GM20431 (cell line): ENCODE measurements around the gene COL25A1.
"Not testable (repeated sequence)": the region's sequence is repeated elsewhere in the genome, so short reads cannot be mapped to it uniquely, and the experiment has no call there.

Experiments used
- in situ Hi-C: fragments of 300-500 bp; cut with MseI, MboI; formaldehyde crosslinking; loops from one replicate; pipeline ENCODE4 v1.15.0; 2020; ENCODE audit warnings: low sequenced_read_pairs; ENCODE audit not compliant: unreplicated experiment

COL25A1 gene

DNA sequence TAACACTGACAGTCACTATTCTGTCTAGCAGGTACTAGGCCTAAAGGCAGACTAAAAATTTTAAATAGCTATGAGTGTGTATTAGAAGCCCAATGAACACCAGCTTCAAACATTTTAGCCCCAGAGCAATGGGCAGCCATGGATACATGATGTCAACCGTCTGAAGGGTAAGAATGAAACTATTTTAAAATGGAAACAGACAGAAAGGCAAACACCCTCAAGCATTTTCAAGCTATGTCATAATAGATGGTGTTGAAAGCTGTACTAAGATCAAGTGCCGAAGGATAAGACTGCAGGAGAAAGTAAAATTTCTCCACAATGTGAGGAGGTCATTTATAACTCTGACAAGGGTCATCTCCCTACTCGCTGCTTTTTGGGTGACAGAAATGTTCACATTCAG lies 225.0 kb downstream of the COL25A1 start:
- in situ Hi-C loops: no loop called here

DNA sequence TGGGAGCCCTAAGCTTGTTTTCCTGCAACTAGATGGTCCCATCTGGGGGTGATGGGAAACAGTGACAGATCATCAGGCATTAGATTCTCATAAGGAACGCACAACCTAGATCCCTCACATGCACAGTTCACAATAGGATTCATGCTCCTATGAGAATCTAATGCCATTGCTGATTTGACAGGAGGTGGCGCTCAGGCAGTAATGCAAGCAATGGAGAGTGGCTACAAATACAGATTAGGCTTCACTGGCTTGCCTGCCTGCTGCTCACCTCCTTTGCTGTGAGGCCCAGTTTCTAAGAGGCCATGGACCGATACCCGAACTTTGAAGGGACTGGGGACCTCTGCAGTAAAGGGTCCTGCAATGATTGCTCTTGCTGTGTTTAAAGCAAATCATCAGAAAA lies 225.7 kb downstream of the COL25A1 start:
- in situ Hi-C loops: not testable (repeated sequence)

DNA sequence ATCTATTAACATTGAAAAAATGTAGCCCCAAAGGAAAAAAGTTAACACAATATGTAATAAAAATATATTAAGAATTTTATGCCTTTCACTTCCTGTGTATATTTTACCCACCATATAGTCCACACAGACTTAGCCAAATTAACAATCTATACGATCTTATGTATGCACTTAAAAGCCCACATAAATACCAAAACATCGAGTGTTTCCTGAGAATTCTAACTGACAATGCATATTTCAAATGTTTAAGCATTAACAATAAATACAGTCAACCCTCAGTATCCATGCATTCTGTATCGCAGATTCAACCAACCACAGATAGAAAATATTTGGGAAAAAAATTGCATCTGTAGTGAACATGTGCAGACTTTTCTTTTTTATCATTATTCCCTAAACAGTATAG lies 226.8 kb downstream of the COL25A1 start:
- in situ Hi-C loops: no loop called here

DNA sequence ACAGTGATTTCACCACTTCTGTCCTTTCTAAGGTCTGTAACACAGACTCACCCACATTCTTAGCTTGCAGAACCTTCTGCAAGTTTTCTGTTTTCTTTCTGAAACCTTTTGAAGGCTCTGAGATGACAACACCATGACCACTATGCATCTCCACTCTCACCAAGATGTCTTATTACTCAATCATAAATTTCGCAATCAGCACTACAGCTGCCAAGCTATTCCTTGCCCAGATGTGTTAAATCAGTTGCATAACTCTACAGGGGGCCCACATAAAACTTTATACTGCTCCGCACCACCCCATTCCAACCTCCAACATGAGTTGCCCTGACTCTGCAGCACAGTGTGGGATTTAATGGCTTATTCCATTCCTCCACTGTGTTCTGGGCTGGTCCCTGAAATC lies 229.9 kb downstream of the COL25A1 start:
- in situ Hi-C loops: no loop called here

DNA sequence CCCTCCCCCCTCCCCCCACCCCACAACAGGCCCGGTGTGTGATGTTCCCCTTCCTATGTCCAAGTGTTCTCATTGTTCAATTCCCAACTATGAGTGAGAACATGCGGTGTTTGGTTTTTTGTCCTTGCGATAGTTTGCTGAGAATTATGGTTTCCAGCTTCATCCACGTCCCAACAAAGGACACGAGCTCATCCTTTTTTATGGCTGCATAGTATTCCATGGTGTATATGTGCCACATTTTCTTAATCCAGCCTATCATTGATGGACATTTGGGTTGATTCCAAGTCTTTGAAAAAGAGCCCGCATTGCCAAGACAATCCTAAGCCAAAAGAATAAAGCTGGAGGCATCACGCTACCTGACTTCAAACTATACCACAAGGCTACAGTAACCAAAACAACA lies 231.8 kb downstream of the COL25A1 start:
- in situ Hi-C loops: not testable (repeated sequence)

DNA sequence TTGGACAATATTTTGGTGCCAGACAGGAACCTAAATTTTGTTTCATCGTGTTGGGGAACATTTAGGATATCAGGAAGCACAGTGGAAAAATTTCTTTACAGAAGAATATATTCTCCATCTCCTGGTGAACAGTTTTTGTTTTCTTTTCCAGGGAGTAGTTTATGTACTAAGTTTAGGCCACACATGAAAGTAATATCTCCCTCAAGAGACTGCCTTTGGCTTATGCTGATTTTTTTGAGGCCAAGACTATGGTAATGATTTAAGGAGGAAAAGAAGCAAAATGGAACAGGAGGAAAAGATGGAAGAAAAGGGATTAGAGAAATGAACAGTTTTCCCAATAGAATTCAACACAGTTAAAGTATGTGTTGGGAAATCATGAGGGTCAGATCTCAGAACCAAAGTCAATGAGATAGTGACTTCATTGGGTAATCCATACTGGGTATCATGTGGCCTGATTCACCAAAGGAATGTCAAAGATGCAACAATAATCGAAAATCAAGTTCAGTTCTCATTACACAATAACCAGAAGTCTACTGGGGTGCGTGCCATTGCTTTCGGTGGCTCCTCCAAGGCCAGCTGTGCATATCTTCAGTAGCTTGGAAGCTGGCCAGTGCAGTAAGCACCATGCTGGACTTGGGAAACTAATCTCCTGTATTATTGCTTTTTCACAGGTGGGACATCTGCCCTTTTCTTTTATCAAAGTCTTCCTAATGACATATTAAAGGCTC lies 234.8 kb downstream of the COL25A1 start:
- in situ Hi-C loops: no loop called here

DNA sequence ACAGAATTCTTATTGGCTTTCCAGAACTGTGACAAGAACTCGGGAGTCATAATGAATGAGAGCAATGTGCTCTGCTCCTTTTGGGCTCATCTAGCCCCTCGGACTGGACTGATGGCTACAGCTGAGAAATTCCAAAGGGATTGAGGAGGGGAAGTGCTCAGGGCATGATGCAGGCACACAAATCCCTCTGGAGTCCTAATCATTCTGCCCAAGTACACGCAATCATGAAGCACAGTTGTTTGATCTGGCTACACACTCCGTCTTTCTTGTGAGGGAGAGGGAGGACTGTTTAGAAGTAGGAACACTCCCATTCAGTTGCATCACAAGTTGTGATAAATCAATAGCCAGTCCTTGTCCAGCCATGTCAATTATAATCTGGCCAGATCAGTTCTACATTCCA lies 237.5 kb downstream of the COL25A1 start:
- in situ Hi-C loops: no loop called here

DNA sequence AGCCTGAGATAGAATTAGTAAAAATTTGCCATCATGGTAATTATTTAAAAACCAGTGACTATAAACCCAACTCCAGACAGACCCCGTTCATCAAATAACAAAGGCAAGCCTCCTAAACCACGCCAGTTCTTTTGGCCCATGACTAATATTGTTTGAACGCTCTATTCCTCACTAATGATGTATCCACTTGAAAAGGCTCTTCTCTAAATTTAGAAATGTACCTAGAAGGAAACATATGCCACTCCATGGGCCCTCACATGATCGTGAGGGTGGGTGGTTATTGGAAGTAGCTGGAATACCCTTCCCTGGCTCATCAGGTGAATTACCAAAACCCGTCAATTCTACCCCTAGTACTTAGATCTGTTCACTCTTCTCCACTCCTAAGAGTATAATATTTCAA lies 249.2 kb downstream of the COL25A1 start:
- in situ Hi-C loops: no loop called here

DNA sequence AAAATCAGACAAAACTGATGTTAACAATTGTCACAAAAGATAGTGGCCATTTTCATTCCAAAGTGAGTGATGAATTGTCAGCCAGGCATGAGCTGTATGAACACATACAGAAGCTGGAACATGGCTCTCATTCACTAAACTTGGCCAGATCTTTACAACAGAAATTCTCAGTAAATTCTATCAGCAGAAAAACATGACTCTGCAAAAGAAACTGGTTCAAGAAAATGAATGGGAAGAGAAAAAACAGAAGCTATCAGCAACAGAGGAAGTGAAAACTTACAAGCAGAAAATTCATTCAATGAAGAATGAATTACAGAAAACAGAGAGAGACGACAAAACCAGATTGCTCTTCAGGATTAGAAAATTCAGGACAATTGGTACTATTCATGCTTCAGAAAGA lies 249.6 kb downstream of the COL25A1 start:
- in situ Hi-C loops: no loop called here

DNA sequence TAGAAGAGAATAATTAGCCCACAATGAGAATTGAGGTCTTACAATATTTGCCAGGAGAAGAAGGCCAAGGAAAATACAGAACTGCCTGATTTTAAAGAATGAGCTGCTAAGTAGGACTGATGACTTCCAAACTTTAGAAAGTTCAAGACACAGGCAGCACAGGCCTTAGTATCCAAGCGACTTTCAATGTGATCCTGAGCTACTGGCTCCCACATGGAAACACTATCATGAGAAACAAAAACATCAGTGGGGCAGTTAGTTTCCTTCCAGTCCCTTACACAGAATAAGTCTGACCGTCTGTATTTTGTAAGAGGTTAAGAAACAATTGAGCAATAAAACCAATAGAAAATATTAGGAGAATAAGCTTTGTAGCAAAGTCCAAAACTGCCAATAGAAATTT lies 251.4 kb downstream of the COL25A1 start:
- in situ Hi-C loops: no loop called here

DNA sequence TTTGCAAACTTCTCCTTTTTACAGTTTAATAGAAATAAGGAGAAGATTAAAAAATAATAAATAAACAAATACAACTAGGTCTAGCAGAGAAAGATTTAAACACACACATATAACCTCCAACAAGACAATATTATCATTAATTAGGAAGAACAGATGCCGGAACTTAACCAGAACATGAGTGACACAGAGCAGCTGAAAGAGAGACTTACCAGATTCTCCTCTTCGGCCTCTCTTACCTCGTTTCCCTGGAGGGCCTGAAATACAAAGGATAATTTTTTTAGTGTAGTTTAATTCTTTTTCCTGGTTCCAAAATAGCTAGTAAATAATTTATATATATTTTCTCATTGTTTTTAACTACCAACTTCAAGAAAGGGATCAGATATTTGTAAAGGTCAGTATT lies 252.5 kb downstream of the COL25A1 start:
- in situ Hi-C loops: no loop called here

DNA sequence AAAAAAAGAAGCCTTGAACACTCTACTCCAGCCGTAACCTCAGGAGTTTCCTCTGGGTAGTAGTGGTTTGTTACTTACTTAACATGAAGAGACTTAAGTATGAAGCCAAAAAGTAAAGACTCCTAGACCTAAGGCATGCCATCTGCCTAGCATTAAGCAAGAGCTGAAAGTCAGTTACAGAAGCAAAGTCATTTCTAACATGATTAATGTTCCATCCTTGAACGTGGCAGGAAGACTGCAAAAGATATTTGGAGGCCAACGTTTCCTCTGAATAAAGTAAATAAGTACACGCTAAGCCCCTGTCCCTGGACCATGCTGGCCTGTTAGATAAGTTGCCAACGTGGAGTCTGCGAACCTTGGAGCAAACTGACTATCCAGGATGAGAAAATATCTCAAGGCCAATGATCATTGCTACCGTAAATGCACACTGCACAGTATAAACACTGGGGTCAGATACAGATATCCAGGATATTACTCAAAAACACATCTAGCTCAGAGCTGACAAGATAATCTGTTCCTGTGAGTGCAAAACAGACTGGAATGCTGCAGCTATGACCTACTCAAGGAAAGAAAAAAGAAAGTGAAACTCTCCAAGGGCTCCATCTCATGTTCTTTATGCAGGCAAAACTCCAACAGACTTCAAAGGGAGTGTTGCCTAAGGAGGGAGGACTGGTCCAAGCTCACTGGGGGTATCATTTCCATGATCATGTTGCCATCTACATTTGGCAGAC lies 255.8 kb downstream of the COL25A1 start:
- in situ Hi-C loops: no loop called here

DNA sequence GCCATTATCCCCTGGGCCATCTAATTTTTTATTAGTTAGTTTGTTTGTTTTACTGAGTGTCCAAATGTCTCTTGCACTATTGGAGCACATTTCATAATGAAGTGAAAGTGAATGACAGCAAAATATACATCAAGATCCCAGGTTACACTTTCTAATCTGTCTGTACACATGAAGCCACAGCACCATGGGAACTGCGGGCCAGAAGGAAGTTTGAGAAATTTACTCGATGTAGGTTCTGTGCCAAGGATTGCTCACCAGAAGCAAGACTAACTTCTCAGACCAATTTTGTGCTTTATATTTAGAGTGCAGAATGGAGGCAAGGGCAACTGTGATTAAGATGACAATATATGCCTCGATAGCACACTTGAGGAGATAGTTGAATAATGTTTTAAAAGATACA lies 258.0 kb downstream of the COL25A1 start:
- in situ Hi-C loops: no loop called here

DNA sequence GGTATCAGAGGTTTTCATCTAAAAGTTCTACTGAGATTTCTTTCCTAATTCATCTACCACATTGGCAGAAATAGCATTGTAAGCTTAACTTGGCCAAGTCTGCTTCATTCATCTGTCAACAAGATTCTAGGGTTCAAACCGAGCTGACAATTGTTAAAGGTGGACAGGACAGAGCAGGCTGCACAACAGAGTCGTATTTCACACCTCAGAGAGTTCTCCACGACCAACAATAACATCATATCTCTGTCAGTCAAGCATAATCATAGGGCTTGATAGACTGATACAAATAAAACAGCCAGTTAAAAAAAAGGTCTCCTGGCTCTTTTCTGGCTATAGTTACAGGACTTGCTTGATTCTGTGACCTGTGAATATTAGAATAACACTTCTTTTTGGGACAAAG lies 259.2 kb downstream of the COL25A1 start:
- in situ Hi-C loops: no loop called here

DNA sequence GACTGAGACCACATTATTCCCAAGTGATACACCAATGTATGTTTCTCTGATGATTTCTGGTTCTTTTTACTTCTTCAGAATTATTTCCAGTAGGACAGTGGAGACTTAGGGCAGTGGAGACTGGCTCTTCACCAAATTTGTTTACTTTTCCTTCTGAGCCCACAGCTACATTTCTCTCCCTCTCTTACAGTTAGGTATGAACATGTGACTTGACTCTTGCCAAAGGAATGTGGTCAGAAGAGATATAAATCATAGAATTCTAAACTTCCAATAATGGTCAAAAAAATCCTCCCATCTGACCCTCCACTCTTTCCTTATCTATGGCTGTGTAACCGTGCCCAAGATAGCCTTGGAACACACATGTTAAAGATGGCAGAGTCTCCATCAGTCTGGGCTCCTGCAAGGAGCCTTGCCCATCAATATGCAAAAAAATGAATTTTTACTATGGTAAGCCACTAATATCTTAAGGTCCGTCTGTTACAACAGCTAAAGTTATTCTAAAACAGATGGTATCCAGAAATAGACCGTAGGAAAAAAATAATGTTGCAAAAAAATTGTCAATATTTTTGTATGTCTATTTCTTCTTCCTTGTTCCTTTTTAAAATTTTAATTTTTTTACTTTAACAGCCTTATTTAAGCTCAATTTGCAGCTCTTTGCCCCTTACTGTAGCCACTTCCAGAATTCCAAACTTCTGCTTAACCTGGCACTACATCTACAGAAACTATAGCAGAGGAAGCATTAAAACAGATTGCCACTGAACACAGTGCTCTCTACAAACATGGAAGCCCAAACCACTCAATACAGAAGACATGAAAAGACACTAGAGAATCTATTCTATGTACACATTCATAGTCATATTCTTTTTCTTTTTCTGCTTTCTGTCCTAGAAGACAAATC lies 260.7 kb downstream of the COL25A1 start:
- in situ Hi-C loops: no loop called here

DNA sequence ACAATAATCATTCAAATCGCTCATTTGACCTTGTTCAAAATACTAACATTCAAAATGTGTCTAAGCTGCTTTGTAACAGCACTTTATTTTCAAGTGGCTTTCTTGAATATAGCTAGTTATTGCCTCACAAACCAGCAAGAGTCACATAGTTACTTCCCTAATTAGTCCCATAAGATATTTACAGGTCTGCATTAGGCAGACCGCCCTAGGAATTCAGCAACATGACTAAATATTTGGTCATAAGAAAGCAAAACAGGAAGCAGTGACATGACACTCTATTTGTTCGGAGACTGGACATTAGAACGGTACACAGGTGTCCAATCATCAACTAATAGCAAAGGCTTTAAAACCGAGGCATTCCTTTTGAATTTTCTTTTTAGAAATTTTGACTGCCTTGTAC lies 262.0 kb downstream of the COL25A1 start:
- in situ Hi-C loops: no loop called here

DNA sequence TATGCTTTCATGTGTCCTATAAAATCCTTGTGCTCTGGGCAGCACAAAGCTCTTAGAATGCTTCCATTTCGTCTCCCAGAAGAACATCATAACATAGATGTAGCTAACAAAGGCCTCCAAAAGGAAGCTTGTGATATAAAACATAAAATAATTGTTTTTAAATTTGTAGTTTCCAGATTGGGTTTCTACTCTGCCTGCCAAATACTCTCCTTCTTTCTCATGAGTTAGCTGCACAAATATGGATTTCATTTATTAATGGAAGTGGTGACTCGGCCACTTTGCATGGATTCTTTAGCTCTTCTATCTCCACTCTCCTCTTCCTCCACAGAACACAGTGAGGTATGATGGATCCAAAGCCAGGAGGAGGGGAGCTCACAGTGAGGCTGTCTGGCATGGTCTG lies 265.4 kb downstream of the COL25A1 start:
- in situ Hi-C loops: no loop called here

DNA sequence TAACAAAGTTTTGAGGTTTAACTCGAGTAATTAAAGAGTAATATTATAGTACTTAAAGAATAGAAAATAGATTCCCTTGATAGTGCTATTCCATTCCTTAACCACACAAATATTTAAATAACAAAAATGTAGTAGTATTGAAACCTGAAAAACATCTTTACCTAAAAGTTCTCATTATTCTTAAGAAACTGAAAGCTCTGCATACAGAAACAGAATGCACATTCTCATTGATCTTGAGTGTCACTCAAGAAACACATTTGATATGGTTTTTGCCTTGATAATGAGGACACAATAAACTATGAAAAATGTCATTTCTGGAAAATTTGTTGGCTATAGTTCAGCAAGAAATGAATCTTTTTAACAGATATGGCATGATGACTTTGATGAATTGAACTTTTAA lies 268.5 kb downstream of the COL25A1 start:
- in situ Hi-C loops: no loop called here

DNA sequence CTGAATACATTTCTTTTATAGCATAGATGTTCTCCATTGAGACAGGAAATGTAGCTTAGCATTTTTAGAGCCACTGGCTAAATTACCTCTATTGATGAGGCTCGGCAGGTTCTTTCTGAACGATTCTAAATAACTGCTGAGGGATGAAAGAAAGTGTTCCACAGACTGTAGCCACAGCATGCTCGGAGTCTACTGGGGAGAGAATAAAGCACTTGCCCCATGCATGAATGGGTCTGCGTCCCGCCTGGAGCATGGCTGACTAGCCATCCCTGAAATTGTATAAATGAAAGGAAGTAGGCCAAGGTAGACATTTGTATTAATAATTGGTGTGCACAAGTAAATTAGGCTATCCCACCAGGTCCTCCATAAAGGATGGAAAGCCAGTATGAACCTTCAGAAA lies 269.8 kb downstream of the COL25A1 start:
- in situ Hi-C loops: no loop called here

DNA sequence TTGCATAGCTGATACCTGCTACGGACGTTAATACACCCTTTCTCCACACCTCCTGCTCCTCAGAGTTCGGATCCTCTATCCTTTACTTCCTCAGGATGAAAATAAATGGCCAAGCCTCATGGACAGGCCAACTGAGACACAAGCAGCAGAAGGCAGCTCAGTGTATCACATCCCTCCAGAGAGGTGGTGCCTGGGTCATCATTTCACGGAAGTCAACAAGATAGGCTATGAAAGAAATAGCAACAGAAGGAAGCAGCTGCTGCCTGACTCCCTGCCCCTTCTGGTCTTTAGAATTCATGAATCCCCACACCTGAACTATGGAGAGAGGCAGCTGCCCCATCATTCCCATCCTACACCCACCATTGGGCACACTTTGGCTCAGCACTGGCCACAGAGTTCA lies 272.5 kb downstream of the COL25A1 start:
- in situ Hi-C loops: no loop called here

DNA sequence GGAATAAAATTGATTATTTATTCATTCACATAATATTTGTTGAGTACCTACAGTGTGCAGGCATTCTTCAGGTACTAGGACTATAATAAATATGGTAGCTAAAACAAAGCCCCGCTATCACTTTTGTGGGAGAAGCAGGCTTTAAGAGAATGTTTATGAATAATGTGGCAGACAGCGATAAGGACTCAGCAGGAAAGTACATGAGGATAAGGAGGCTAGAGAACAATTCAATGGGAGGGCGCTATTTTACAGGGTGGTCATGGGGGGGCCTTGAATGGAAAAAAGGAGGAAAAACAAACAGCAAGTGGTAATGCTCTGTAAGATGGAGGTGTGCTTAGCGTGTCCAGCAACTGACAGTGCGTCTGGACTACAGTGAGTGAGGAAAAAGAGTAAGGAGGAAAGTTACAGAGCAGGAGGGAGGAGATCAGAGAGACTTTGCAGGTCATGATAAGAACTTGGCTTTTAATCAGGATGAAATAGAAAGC lies 275.4 kb downstream of the COL25A1 start:
- in situ Hi-C loops: no loop called here
